GM12892 (cell line): Measurements from ENCODE around the gene FCMR.

Source experiments
- POLR2A ChIP-seq: IDR thresholded peaks from 2 replicates; pipeline ENCODE4 v1.6.1; 2011; ENCODE audit warnings: low read depth, low read length, control low read depth
- POLR2AphosphoS5 ChIP-seq: IDR thresholded peaks from 2 replicates; pipeline ENCODE4 v1.6.1; 2011; ENCODE audit warnings: low read depth, low read length, control low read depth

GRCh38 chr1:206883160-206883559 lies 38.6 kb downstream of the FCMR start:
- TF ChIP-seq POLR2A (no peak), POLR2AphosphoS5 (no peak)
